NB4 (cell line): ENCODE measurements around the gene SNX32.
A peak's percentile ranks its signal among the peaks of the same experiment; 100 is the strongest.

Source experiments
- DNase-seq: peaks from one replicate; pipeline ENCODE4 v3.0.0; 2010; ENCODE audit warnings: low read depth
- H3K4me3 ChIP-seq: one replicate; pipeline ENCODE4 v1.5.1; 2011; ENCODE audit warnings: mild to moderate bottlenecking, low read depth, low read length, moderate library complexity
- MAX ChIP-seq: IDR thresholded peaks from 2 replicates; pipeline ENCODE4 v1.6.1; 2011; ENCODE audit warnings: low read depth, low read length
- MYC ChIP-seq: IDR thresholded peaks from 2 replicates; pipeline ENCODE4 v1.6.1; 2011; ENCODE audit warnings: low read depth, low read length
- POLR2A ChIP-seq: IDR thresholded peaks from 2 replicates; pipeline ENCODE4 v1.6.1; 2011; ENCODE audit warnings: mild to moderate bottlenecking; ENCODE audit not compliant: insufficient read length; ENCODE audit errors: extremely low read depth
- TF ChIP-seq, protein P1 (sequence below): IDR thresholded peaks from one replicate; pipeline ENCODE4 v1.5.1; 2012; ENCODE audit warnings: low read depth, low read length

The SNX32 gene

GRCh38 chr11:65892661-65893317 is 59.0 kb downstream of the SNX32 start:
- TF ChIP-seq MYC: no peak
- no peak for TF ChIP-seq POLR2A
- TF ChIP-seq, protein P1, sequence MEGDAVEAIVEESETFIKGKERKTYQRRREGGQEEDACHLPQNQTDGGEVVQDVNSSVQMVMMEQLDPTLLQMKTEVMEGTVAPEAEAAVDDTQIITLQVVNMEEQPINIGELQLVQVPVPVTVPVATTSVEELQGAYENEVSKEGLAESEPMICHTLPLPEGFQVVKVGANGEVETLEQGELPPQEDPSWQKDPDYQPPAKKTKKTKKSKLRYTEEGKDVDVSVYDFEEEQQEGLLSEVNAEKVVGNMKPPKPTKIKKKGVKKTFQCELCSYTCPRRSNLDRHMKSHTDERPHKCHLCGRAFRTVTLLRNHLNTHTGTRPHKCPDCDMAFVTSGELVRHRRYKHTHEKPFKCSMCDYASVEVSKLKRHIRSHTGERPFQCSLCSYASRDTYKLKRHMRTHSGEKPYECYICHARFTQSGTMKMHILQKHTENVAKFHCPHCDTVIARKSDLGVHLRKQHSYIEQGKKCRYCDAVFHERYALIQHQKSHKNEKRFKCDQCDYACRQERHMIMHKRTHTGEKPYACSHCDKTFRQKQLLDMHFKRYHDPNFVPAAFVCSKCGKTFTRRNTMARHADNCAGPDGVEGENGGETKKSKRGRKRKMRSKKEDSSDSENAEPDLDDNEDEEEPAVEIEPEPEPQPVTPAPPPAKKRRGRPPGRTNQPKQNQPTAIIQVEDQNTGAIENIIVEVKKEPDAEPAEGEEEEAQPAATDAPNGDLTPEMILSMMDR: no peak
- no peak for TF ChIP-seq MAX
- DNase-seq: no peak
- peak overlapping the region; percentile 78 for H3K4me3 ChIP-seq

GRCh38 chr11:65894034-65894591 is 60.4 kb downstream of the SNX32 start:
- no peak overlapping the region for H3K4me3 ChIP-seq
- no peak for DNase-seq
- TF ChIP-seq, protein P1: no peak
- no peak for TF ChIP-seq MYC

- H3K4me3 ChIP-seq: no peak overlapping the region
- TF ChIP-seq POLR2A (no peak), MAX (no peak)
- TF ChIP-seq, protein P1: no peak
- no peak for DNase-seq
Measured at GRCh38 chr11:65895482-65895981, 61.8 kb downstream of the SNX32 start.

DNA sequence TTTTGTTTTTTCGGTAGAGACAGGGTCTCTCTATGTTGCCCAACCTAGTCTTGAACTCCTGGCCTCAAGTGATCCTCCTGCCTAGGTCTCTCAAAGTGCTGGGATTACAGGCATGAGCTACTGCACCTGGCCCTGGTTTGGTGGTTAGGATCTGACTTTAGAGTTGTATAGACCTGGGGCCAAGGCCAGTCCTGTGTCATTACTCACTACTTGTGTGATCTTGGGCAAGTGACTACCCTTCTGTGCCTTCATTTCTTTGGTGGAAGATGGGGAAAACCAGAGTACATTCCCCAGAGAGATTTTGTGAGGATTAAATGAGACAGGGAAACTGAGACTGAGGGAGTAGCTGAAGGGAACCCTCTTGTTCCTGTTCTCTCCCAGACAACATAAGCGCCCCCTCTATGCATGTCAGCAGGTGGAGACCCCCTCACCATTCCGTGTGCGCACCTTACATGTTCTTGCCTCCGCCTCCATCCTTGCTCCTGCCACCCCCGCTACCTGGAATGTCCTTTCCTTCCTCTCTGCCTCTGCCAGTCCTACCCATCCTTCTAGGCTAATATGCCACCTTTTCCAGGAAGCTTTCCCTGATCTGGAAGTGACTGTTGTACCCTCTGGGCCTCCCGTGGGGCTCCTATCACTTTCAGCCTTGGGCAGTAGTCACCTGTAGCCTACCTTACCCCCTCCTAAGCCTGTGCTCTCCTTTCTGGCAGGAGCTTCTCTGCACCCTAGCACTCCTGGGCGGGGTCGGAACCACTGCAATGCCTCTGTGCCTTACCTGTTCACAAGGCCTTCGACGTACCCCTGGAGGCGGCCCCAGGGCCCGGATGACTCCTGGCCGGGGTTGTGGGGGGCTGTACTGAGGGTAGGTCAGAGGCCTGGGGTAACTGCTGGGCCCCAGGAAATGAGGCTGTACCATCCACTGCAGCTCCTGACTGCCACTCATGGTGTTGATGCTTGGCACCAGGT is 62.6 kb downstream of the SNX32 start:
- DNase-seq: no peak
- TF ChIP-seq POLR2A (no peak), MAX (no peak), MYC (no peak)
- TF ChIP-seq, protein P1: no peak
- H3K4me3 ChIP-seq: no peak overlapping the region

DNA sequence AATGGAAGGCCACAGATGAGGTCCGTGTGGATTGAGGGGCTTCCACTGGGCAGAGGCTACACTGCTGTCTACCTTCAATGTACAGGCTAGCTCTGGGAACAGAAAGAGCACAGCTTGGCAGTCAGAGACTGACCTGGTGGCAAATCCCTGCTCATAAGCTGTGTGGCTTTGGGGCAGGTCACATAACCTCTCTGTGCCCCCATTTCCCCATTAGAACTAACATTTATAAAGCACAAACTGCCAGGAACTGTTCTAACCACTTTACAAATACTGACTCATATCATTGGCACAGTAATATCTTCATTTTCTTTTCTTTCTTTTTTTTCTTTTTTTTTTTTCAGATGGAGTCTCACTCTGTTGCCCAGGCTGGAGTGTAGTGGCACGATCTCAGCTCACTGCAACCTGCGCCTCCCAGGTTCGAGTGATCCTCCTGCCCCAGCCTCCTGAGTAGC is 63.3 kb downstream of the SNX32 start:
- TF ChIP-seq POLR2A: no peak
- no peak for TF ChIP-seq MYC
- TF ChIP-seq, protein P1: no peak
- no peak for TF ChIP-seq MAX
- H3K4me3 ChIP-seq: no peak overlapping the region
- DNase-seq: no peak
